GM18507 (cell line): ENCODE data around the gene TUBGCP2.

Source experiments
- DNase-seq: peaks from one replicate; pipeline ENCODE4 v3.0.0; 2011; ENCODE audit warnings: low read depth; ENCODE audit not compliant: insufficient read length; ENCODE audit errors: extremely low spot score
- FAIRE-seq: peaks from 2 replicates; lab custom pipeline; 2011; peaks lifted over from hg19 to GRCh38; lab: Jason Lieb, UNC

TUBGCP2 gene

GRCh38 chr10:133308421-133309099 lies at the start of gene TUBGCP2, which contains the start of gene ZNF511:
TUBGCP2 (minus strand) TSS chr10:133308872; CDS start chr10:133302941, 5,931 bp downstream.
ZNF511 (plus strand) TSS chr10:133308914; CDS start chr10:133308944, 30 bp downstream.
- DNase-seq = peak; percentile 79
- FAIRE-seq = no peak

GRCh38 chr10:133357285-133358161 lies 48.9 kb upstream of the TUBGCP2 start, which contains the start of gene FUOM:
FUOM (minus strand) TSS chr10:133358019; CDS start chr10:133358007, 12 bp downstream.
- FAIRE-seq = peak; percentile 77
- DNase-seq = peak; percentile 94

GRCh38 chr10:133356549-133357284 lies 48.0 kb upstream of the TUBGCP2 start:
- no peak for FAIRE-seq
- no peak for DNase-seq

- DNase-seq (no peak), FAIRE-seq (no peak)
Measured at GRCh38 chr10:133355991-133356390, 47.3 kb upstream of the TUBGCP2 start.

GRCh38 chr10:133355266-133355665 lies 46.6 kb upstream of the TUBGCP2 start:
- DNase-seq = no peak
- FAIRE-seq = no peak

- FAIRE-seq (no peak), DNase-seq (no peak)
Measured at GRCh38 chr10:133354672-133355240, 46.1 kb upstream of the TUBGCP2 start.

- FAIRE-seq = no peak
Measured at GRCh38 chr10:133353988-133354605, 45.4 kb upstream of the TUBGCP2 start.

GRCh38 chr10:133353202-133353959 lies 44.7 kb upstream of the TUBGCP2 start:
- FAIRE-seq (no peak), DNase-seq (no peak)

More at GRCh38 chr10:133353988-133354605, 45.4 kb upstream of the TUBGCP2 start:
- DNase-seq = no peak

- DNase-seq = no peak
- FAIRE-seq = no peak
Measured at GRCh38 chr10:133351408-133352318, 43.0 kb upstream of the TUBGCP2 start.

GRCh38 chr10:133350950-133351329 lies 42.3 kb upstream of the TUBGCP2 start:
- FAIRE-seq = no peak
- DNase-seq = no peak

GRCh38 chr10:133350283-133350949 lies 41.7 kb upstream of the TUBGCP2 start:
- FAIRE-seq (no peak), DNase-seq (no peak)

GRCh38 chr10:133349577-133350011 lies 40.9 kb upstream of the TUBGCP2 start:
- FAIRE-seq (no peak), DNase-seq (no peak)

GRCh38 chr10:133349160-133349568 lies 40.5 kb upstream of the TUBGCP2 start:
- DNase-seq (no peak), FAIRE-seq (no peak)

- DNase-seq (no peak), FAIRE-seq (no peak)
Measured at GRCh38 chr10:133347710-133348517, 39.2 kb upstream of the TUBGCP2 start.

- no peak for DNase-seq
- FAIRE-seq = no peak
Measured at GRCh38 chr10:133346413-133346812, 37.7 kb upstream of the TUBGCP2 start.

GRCh38 chr10:133344236-133344635 lies 35.6 kb upstream of the TUBGCP2 start:
- no peak for DNase-seq
- no peak for FAIRE-seq
